ENCODE measurements around the gene ATE1.
"Not testable (repeated sequence)": the region's sequence is repeated elsewhere in the genome, so short reads cannot be mapped to it uniquely, and the experiment has no call there.

GRCh38 chr10:121757241-121757640, 170.6 kb downstream of the ATE1 start:
- TF ChIP-seq, protein P1, sequence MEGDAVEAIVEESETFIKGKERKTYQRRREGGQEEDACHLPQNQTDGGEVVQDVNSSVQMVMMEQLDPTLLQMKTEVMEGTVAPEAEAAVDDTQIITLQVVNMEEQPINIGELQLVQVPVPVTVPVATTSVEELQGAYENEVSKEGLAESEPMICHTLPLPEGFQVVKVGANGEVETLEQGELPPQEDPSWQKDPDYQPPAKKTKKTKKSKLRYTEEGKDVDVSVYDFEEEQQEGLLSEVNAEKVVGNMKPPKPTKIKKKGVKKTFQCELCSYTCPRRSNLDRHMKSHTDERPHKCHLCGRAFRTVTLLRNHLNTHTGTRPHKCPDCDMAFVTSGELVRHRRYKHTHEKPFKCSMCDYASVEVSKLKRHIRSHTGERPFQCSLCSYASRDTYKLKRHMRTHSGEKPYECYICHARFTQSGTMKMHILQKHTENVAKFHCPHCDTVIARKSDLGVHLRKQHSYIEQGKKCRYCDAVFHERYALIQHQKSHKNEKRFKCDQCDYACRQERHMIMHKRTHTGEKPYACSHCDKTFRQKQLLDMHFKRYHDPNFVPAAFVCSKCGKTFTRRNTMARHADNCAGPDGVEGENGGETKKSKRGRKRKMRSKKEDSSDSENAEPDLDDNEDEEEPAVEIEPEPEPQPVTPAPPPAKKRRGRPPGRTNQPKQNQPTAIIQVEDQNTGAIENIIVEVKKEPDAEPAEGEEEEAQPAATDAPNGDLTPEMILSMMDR (IDR thresholded peaks at IDR 0.05; ENCODE audit: borderline replicate concordance, extremely low read depth, low read length, poor library complexity, severe bottlenecking) = not testable (repeated sequence)
- not testable (repeated sequence) for TF ChIP-seq EZH2 (IDR thresholded peaks at IDR 0.05; ENCODE audit: borderline replicate concordance, low read depth, low read length, severe bottlenecking)
